Measurements from ENCODE around the gene GCSAM.

Gene GCSAM

DNA sequence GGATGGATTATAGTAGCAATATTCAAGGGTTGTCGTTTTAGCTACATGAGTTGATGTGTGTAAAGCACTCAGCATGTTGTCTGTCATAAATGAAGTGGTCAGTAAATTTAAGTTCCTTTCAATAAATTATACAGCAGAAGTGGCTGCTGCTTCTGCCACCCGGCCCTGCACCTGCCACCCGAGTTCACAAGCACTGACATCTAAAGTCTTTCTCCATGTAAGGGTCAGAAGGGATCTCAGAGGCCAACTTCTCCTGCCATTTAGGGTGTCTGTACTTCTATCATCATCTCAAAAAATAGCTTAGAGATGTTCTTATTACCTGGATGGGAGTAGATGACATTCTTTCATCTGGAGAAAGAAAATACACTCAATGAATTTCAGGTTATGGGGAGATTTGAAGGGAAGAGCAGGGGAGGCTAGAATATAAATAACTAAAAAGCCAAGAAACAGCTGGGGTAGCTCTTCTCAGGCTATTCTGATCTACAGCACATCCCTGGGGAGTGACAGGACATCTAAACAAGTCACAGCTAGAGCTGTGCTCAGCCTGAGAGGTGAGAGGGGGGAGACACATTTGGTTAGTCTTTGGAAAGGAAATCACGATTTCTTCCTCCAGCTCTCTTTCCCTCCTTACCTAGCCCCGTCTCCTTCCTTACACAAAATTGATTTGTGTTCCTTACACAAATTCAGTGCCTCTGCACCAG is 8.0 kb downstream of the GCSAM start:
- Histone ChIP-seq H3K36me3 (peaks cover 30% of the 10 kb centered on the region), H3K9me3 (no peaks in the 10 kb centered on the region), H3K4me3 (ENCODE audit: low read depth in 1 of 2, low read length in 1 of 2) (no peak overlapping the region), H3K27ac (no peak overlapping the region), H3K4me1 (ENCODE audit: control insufficient read depth in 1 of 2, insufficient read depth in 1 of 2, low read depth in 1 of 2, low read length in 1 of 2) (peaks cover 4 to 18% of the 10 kb centered on the region in 2 experiments), H3K27me3 (no peaks in the 10 kb centered on the region)
- TF ChIP-seq, protein P1, sequence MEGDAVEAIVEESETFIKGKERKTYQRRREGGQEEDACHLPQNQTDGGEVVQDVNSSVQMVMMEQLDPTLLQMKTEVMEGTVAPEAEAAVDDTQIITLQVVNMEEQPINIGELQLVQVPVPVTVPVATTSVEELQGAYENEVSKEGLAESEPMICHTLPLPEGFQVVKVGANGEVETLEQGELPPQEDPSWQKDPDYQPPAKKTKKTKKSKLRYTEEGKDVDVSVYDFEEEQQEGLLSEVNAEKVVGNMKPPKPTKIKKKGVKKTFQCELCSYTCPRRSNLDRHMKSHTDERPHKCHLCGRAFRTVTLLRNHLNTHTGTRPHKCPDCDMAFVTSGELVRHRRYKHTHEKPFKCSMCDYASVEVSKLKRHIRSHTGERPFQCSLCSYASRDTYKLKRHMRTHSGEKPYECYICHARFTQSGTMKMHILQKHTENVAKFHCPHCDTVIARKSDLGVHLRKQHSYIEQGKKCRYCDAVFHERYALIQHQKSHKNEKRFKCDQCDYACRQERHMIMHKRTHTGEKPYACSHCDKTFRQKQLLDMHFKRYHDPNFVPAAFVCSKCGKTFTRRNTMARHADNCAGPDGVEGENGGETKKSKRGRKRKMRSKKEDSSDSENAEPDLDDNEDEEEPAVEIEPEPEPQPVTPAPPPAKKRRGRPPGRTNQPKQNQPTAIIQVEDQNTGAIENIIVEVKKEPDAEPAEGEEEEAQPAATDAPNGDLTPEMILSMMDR (IDR thresholded peaks at IDR 0.05): no peak

DNA sequence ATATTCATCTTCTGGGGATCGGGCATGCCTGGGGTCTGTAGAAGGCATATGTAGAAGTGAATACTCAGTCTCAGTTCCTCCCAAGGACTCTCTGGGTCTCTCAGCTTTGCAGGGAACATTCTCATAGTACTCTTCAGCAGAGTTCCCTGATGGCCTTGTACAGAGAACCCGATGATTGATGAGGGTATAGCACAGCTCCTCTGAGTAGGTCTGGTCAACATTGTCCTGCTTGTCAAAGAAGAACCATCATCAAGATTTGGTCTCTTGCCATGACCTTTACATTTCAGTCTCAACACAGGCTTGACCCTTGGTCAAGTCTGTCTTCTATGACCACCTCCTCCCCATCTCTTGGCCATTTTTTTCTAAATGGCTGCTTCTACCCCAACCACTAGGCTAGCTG is 9.5 kb downstream of the GCSAM start:
- peaks cover 0 to 4% of the 10 kb centered on the region in 2 experiments for H3K4me1 ChIP-seq (ENCODE audit: control insufficient read depth in 1 of 2, insufficient read depth in 1 of 2, low read depth in 1 of 2, low read length in 1 of 2)

DNA sequence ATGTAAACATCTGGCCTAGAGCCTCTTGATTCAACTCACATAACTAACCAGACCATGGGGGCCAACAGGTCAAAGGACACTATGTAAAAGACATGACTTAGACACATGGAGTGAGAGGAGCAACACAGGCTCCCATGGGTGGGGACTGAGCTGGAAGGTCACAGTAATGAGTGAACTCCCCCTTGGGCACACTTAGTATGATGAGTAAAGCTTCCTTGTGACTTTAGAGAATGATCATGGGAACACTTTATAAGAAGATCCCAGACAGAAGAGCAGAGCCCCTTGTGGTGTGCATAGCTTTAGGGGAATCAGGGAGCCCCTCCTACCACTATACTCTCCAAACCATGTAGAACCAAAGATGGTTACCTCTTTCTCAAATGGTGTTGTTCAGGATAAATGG is 10.2 kb downstream of the GCSAM start:
- Histone ChIP-seq H3K27ac (no peak overlapping the region), H3K9me3 (no peaks in the 10 kb centered on the region), H3K4me1 (ENCODE audit: control insufficient read depth in 1 of 2, insufficient read depth in 1 of 2, low read depth in 1 of 2, low read length in 1 of 2) (peaks cover 0 to 4% of the 10 kb centered on the region in 2 experiments), H3K4me3 (ENCODE audit: low read depth in 1 of 2, low read length in 1 of 2) (no peak overlapping the region), H3K27me3 (no peaks in the 10 kb centered on the region), H3K36me3 (peaks cover 30% of the 10 kb centered on the region)
- TF ChIP-seq, protein P1 (IDR thresholded peaks at IDR 0.05): no peak

More for the DNA sequence above, 9.5 kb downstream of the GCSAM start:
- Histone ChIP-seq H3K27ac (no peak overlapping the region), H3K27me3 (no peaks in the 10 kb centered on the region), H3K36me3 (peaks cover 30% of the 10 kb centered on the region), H3K9me3 (no peaks in the 10 kb centered on the region), H3K4me3 (ENCODE audit: low read depth in 1 of 2, low read length in 1 of 2) (no peak overlapping the region)
- TF ChIP-seq, protein P1 (IDR thresholded peaks at IDR 0.05): no peak

DNA sequence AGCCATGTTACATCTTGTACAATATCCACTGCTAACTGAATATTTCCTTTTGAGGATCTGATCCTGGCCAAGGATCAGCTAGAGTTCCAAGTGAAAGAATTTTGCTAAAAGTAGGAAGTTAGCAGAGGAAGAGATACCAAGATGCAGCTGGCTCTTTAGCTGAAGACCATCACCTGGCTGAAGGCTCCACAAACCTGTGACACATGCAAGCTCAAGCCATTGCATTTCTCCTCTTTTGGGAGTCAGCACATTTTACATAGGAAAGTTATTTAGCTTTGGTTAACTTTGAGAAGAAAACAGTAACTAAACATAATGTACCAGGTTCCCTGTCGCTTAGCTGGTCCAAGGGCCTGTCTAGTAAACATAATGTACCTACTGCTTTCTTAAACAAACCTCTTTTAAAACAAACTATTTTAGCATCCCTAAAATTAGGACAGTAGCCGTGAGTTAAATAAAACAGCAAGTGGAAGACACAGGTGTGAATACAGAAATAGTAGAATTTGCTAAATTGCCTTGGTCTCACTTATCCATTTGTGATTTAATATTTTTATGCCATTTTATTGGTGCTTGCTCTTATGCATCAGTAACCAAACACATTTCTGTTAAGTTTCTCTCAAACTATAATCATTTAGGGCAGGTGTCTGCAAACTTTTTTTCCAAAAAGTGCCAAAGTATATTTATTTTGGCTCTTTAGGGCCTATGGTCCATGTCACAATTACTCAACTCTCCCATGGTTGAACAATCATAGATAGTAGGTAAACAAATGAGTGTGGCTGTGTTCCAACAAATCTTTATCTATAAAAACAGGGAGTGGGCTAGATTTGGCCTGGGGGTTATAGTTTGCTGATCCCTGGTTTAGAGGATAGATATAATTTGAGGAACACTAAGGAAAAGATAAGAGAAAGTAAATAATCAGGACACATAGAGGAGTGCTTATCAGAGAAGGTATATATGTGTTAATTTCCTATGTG is 11.2 kb downstream of the GCSAM start:
- H3K27ac ChIP-seq: no peak overlapping the region
- H3K36me3 ChIP-seq: peaks cover 30% of the 10 kb centered on the region
- no peaks in the 10 kb centered on the region for H3K27me3 ChIP-seq
- no peaks in the 10 kb centered on the region for H3K9me3 ChIP-seq
- H3K4me3 ChIP-seq (ENCODE audit: low read depth in 1 of 2, low read length in 1 of 2): no peak overlapping the region
- no peaks in the 10 kb centered on the region for H3K4me1 ChIP-seq (ENCODE audit: control insufficient read depth in 1 of 2, insufficient read depth in 1 of 2, low read depth in 1 of 2, low read length in 1 of 2)
- TF ChIP-seq, protein P1 (IDR thresholded peaks at IDR 0.05): no peak

DNA sequence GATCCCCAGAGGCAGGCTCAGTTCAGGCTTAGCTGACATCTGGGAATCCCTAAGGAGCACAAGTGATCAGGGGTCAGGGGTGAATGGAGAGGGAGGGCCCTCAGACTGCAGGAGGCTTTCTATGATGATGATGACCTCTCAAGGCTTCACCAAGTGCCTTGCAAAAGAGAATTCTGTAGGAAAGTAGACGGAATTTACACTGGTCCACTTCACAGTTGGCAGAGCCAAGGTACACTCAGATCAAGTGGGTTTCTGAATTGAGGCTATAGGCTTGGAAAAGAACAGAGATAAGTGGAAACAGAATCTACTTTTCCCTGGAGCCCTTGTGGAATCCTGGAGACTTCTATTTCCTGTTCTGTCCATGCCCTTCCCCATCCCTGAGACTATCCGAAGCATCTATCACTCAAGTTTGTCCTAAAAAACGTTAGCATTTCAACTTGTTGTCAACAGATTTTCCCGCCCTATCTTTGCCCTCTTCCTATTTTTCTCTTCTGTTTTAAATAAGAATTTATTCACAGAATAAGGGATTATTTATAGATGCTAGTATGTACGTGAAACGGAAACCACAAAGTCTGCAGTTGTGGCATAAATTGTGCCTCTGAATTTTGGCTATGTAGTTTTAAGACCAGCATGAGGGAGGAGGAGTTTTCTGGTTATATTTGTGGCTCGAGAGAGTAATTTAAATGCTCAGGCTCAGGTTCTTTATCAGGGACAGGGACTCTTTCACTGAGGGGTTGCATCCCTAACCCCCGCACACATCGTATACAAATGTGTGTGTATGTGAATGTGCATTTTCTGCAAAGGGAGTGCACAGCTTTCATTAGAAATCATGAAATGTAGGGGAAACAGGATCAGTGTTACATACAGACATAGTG is 12.8 kb downstream of the GCSAM start:
- H3K9me3 ChIP-seq: no peaks in the 10 kb centered on the region
- H3K4me3 ChIP-seq (ENCODE audit: low read depth in 1 of 2, low read length in 1 of 2): no peak overlapping the region
- H3K27me3 ChIP-seq: no peaks in the 10 kb centered on the region
- TF ChIP-seq, protein P1 (IDR thresholded peaks at IDR 0.05): no peak
- no peaks in the 10 kb centered on the region for H3K4me1 ChIP-seq (ENCODE audit: control insufficient read depth in 1 of 2, insufficient read depth in 1 of 2, low read depth in 1 of 2, low read length in 1 of 2)
- H3K27ac ChIP-seq: no peak overlapping the region
- peaks cover 24% of the 10 kb centered on the region for H3K36me3 ChIP-seq
